GM23248 (cell line): Measurements from ENCODE around the gene GJA3. TPM values are rescaled to one million over a fixed set of nuclear protein-coding genes. Genes with fewer than 3 reads are reported as not detected.

Experiments
- DNase-seq: peaks from one replicate; pipeline ENCODE4 v3.0.0-alpha.2; 2015
- H2AFZ ChIP-seq: fragments of 200-600 bp; sonication (generic); 2 replicates; pipeline ENCODE4 v1.6.1; 2016; ENCODE audit warnings: antibody characterized with exemption
- H3F3A ChIP-seq: fragments of 200-600 bp; sonication (generic); 2 replicates; pipeline ENCODE4 v1.6.1; 2016; ENCODE audit warnings: mild to moderate bottlenecking, antibody characterized with exemption, mixed run types; ENCODE audit not compliant: insufficient read depth
- H3K27ac ChIP-seq: fragments of 200-600 bp; sonication (generic); 2 replicates; pipeline ENCODE4 v1.5.1; 2016; ENCODE audit warnings: mild to moderate bottlenecking
- H3K27me3 ChIP-seq: fragments of 200-600 bp; sonication (generic); replicated peaks from 2 replicates; pipeline ENCODE4 v1.6.1; 2016; ENCODE audit warnings: mild to moderate bottlenecking; ENCODE audit not compliant: insufficient read depth
- H3K36me3 ChIP-seq: fragments of 200-600 bp; sonication (generic); 2 replicates; pipeline ENCODE4 v1.6.1; 2016; ENCODE audit warnings: low read depth, mild to moderate bottlenecking
- H3K4me1 ChIP-seq: fragments of 200-600 bp; sonication (generic); 2 replicates; pipeline ENCODE4 v1.6.1; 2016; ENCODE audit warnings: mild to moderate bottlenecking; ENCODE audit not compliant: insufficient read depth
- H3K4me2 ChIP-seq: fragments of 200-600 bp; sonication (generic); one replicate; pipeline ENCODE4 v1.6.1; 2016; ENCODE audit warnings: mild to moderate bottlenecking; ENCODE audit not compliant: unreplicated experiment
- H3K4me3 ChIP-seq: fragments of 200-600 bp; sonication (generic); 2 replicates; pipeline ENCODE4 v1.5.1; 2016; ENCODE audit warnings: mild to moderate bottlenecking
- H3K79me2 ChIP-seq: fragments of 200-600 bp; sonication (generic); 2 replicates; pipeline ENCODE4 v1.6.1; 2016; ENCODE audit warnings: mild to moderate bottlenecking; ENCODE audit not compliant: insufficient read depth
- H3K9ac ChIP-seq: fragments of 200-600 bp; sonication (generic); 2 replicates; pipeline ENCODE4 v1.6.1; 2016; ENCODE audit warnings: mild to moderate bottlenecking
- H3K9me2 ChIP-seq: fragments of 200-600 bp; sonication (generic); 2 replicates; pipeline ENCODE4 v1.6.1; 2016; ENCODE audit warnings: mixed run types, mild to moderate bottlenecking, moderate library complexity; ENCODE audit not compliant: insufficient read depth
- H3K9me3 ChIP-seq: fragments of 200-600 bp; sonication (generic); one replicate; pipeline ENCODE4 v1.6.1; 2017; ENCODE audit warnings: low read depth
- H4K20me1 ChIP-seq: fragments of 200-600 bp; sonication (generic); 2 replicates; pipeline ENCODE4 v1.6.0; 2016; ENCODE audit not compliant: insufficient read depth
- EZH2 ChIP-seq: fragments of 200-600 bp; sonication (generic); IDR thresholded peaks from 2 replicates; pipeline ENCODE4 v1.6.1; 2018; ENCODE audit warnings: antibody characterized with exemption, mild to moderate bottlenecking; ENCODE audit not compliant: insufficient read depth, poor library complexity, severe bottlenecking
- EZH2phosphoT487 ChIP-seq: fragments of 200-600 bp; sonication (generic); IDR thresholded peaks from 2 replicates; pipeline ENCODE4 v1.6.1; 2018; ENCODE audit warnings: antibody characterized with exemption, moderate library complexity, mild to moderate bottlenecking, low read depth; ENCODE audit not compliant: insufficient read depth
- WGBS, 2 experiments: methylation state at CpG; one replicate each; pipeline ENCODE4 v1.1.6; 2015 to 2017; ENCODE audit warnings: low lambda C conversion rate in 2 of 2, low coverage in 1 of 2; ENCODE audit errors: missing lambda C conversion rate in 2 of 2; 5-methylcytosine and 5-hydroxymethylcytosine counted together
- in situ Hi-C: fragments of 300-500 bp; cut with MboI; formaldehyde crosslinking; loops from 2 replicates; pipeline ENCODE4 v1.15.0; 2020
- polyA plus RNA-seq: library from polyadenylated mRNA; unstranded; fragments of >200 nt; fragmentation: Nextera tagmentation; extraction: Ambion mirVana; gene quantifications from 2 replicates; pipeline ENCODE4 v1.2.1, GENCODE V29; 2016
- total RNA-seq: library from RNA; depleted of rRNA; stranded (reverse); fragments of >200 nt; shearing (Covaris generic); gene quantifications from 2 replicates; pipeline ENCODE4 v1.2.3, GENCODE V29; 2014

Gene GJA3
- total and polyA plus RNA-seq, 2 experiments from 2014 or later: 1.9 to 5.5 TPM

DNA sequence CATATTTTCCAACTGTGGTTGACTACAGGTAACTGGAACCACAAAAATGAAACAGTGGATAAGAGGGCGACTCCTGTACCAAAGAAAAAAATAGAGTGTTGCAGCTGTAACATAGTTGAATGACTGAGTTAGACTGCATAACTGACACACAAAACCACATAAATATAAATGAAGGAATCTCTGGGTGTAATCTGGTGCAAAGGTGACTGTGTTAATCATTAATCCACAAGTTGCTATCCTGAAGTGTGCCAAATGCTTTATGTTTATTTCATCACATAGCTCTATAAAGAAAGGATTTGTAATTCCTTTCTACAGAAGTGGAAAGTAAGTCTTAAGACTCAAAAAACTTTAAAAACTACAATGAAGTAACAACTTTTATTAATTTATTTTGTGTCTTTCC lies 37.9 kb upstream of the GJA3 start:
- no peak overlapping the region for H2AFZ ChIP-seq
- in situ Hi-C loops: loop anchor here (10.0 to 25.0 kb wide), 3 partner anchors 286 to 639 kb away; no protein-coding TSS in a partner anchor
- H3F3A ChIP-seq: no peaks in the 10 kb centered on the region
- H3K9me3 ChIP-seq: no peaks in the 10 kb centered on the region
- H3K9me2 ChIP-seq: no peaks in the 10 kb centered on the region
- WGBS, 2 experiments: 83 to 85% methylated on average over 1 of the region's 1 CpG
- H3K36me3 ChIP-seq: no peaks in the 10 kb centered on the region
- TF ChIP-seq EZH2 (no peak), EZH2phosphoT487 (no peak)
- H3K4me1 ChIP-seq: no peaks in the 10 kb centered on the region
- H4K20me1 ChIP-seq: no peaks in the 10 kb centered on the region
- no peak overlapping the region for H3K4me2 ChIP-seq
- H3K27ac ChIP-seq: no peak overlapping the region
- no peaks in the 10 kb centered on the region for H3K79me2 ChIP-seq
- no peak overlapping the region for H3K4me3 ChIP-seq
- H3K9ac ChIP-seq: no peak overlapping the region
- DNase-seq: no peak
- H3K27me3 ChIP-seq: peaks cover 43% of the 10 kb centered on the region

DNA sequence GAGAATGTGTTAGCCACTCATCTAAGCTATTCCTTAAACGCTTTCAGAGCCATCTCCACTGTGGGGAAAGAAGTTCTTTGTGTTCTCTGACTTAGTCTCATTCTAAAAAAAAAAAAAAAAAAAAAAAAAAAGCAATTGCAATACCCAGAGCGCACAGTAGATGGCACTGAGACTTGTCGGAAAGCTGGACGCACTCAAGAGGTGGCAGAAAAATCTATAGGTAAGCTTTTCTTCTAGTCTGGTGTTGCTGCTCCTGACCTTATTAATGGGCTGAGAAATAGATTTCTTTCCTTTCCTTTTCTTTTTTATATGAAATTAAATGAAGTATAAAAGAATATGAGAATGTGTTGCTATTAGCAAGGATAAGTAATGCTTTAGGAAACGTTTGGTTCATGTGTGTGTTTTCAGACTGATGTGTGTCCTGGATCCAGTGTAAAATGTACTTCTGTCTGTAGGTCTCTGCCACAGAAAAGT lies 36.5 kb upstream of the GJA3 start:
- Histone ChIP-seq H4K20me1 (no peaks in the 10 kb centered on the region), H3K9me3 (no peaks in the 10 kb centered on the region), H3K9ac (no peak overlapping the region), H2AFZ (no peak overlapping the region), H3K4me2 (no peak overlapping the region), H3K27ac (no peak overlapping the region), H3K79me2 (no peaks in the 10 kb centered on the region), H3K9me2 (no peaks in the 10 kb centered on the region), H3F3A (no peaks in the 10 kb centered on the region), H3K4me3 (no peak overlapping the region), H3K4me1 (peaks cover 7% of the 10 kb centered on the region; the same call in 1 of the 2 replicates), H3K27me3 (peaks cover 42% of the 10 kb centered on the region), H3K36me3 (no peaks in the 10 kb centered on the region)
- 14 to 16% methylated on average over 5 of the region's 5 CpGs for WGBS, 2 experiments
- no peak for TF ChIP-seq EZH2phosphoT487
- no peak for TF ChIP-seq EZH2
- peak; percentile 63 for DNase-seq
- in situ Hi-C loops: loop anchor here (10.0 to 25.0 kb wide), 3 partner anchors 287 to 640 kb away; no protein-coding TSS in a partner anchor

DNA sequence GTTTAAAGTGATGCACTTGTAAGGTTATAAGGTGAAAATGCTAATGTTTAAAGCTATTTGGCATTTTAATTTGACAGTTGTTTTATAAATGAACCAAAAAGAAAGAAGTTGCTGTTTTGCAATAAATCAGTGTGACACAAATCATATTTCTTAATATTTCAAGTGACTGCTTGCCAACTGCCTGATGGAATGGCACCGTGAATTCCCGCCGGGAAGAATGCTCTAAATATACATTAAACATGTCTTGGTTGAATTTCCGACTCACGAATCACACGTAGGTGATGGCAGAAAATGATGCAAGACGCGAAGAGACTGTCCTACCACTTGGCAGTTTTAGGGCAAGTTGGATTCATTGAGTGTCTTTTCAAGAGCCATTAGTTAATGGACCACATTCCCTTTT lies 34.9 kb upstream of the GJA3 start:
- WGBS, 2 experiments: 35 to 43% methylated on average over 8 of the region's 8 CpGs
- no peak for DNase-seq
- H3K36me3 ChIP-seq: no peaks in the 10 kb centered on the region
- TF ChIP-seq EZH2 (peak; percentile 31), EZH2phosphoT487 (no peak)
- no peak overlapping the region for H3K27ac ChIP-seq
- in situ Hi-C loops: loop anchor here (10.0 to 25.0 kb wide), 3 partner anchors 289 to 642 kb away; no protein-coding TSS in a partner anchor
- H3K9me2 ChIP-seq: no peaks in the 10 kb centered on the region
- no peak overlapping the region for H3K4me2 ChIP-seq
- no peak overlapping the region for H2AFZ ChIP-seq
- H3K4me3 ChIP-seq: no peak overlapping the region
- H3F3A ChIP-seq: peaks cover 12% of the 10 kb centered on the region
- H3K4me1 ChIP-seq: peaks cover 11% of the 10 kb centered on the region
- peaks cover 42% of the 10 kb centered on the region for H3K27me3 ChIP-seq
- no peaks in the 10 kb centered on the region for H4K20me1 ChIP-seq
- no peaks in the 10 kb centered on the region for H3K79me2 ChIP-seq
- H3K9me3 ChIP-seq: no peaks in the 10 kb centered on the region
- no peak overlapping the region for H3K9ac ChIP-seq

DNA sequence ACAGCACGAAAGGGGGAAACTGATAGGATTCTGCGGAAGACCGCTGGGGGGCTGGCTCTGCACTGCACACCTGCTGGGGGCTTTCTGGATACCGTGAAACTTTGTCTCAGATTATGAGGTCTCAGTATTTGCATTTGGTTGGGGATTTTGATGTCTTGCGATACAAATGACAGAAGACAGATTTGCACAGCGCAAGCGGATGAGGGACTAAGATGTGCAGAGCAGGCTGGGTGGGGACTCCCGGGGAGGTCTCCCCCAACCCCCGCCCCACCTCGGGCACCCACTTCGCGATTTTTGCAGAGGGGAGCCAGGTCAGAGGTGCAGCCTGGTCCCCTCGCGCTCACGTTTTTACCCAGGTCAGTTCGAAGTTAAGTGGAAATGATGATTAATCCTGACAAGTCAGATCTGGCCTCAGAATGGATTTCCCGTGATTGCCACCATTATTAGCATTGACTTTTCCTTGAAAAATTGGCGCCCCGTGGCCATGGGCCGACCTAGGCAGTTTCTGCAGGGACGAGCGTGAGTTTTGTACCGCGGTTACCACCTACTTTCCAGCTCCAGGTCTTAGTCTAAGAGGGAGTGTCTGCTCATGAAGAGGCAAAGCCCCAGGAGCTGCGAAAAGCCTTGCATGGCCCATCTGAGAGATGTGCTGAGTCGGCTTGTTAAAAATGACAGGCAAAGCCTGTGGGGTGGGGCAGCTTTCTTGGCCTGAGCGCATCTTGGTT lies 33.2 kb upstream of the GJA3 start:
- H3K27ac ChIP-seq: no peak overlapping the region
- H3K4me1 ChIP-seq: peaks cover 22% of the 10 kb centered on the region
- H3K4me2 ChIP-seq: peak overlapping the region; percentile 65
- H4K20me1 ChIP-seq: no peaks in the 10 kb centered on the region
- peak; percentile 24 for DNase-seq
- H3K36me3 ChIP-seq: no peaks in the 10 kb centered on the region
- H3K4me3 ChIP-seq: no peak overlapping the region
- TF ChIP-seq EZH2: no peak
- 0 out of 2 replicates have a peak, but pooled peaks have one; percentile 11 for TF ChIP-seq EZH2phosphoT487
- in situ Hi-C loops: loop anchor here (10.0 to 25.0 kb wide), 3 partner anchors 291 to 643 kb away; no protein-coding TSS in a partner anchor
- no peaks in the 10 kb centered on the region for H3K9me2 ChIP-seq
- no peak overlapping the region for H2AFZ ChIP-seq
- WGBS, 2 experiments: 7 to 10% methylated on average over 26 to 27 of the region's 27 CpGs
- H3K27me3 ChIP-seq: peaks cover 42% of the 10 kb centered on the region
- H3K9me3 ChIP-seq: no peaks in the 10 kb centered on the region
- H3K79me2 ChIP-seq: no peaks in the 10 kb centered on the region
- H3F3A ChIP-seq: peaks cover 24% of the 10 kb centered on the region
- no peak overlapping the region for H3K9ac ChIP-seq
